ENCODE data around the gene SGSM1. TPM values are rescaled to one million over a fixed set of nuclear protein-coding genes. Genes with fewer than 3 reads are reported as not detected.
"Not testable (repeated sequence)": the region's sequence is repeated elsewhere in the genome, so short reads cannot be mapped to it uniquely, and the experiment has no call there.

The SGSM1 gene
- total RNA-seq, 1 experiment from 2014 or later = not detected

DNA sequence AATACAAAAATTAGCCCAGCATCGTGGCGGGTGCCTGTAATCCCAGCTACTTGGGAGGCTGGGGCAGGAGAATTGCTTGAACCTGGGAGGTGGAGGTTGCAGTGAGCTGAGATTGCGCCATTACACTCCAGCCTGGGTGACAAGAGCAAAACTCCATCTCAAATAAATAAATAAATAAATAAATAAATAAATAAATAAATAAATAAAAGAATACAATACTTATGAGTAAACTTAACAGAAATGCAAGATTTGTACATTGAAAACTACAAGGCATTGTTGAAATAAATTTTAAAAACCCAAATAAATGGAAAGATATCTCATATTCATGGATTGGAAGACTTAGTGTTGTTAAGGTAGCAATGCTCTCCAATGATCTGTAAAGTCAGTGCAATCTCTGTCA is 101.1 kb downstream of the SGSM1 start:
- H3K9me3 ChIP-seq, H3K27me3 ChIP-seq, H3K36me3 ChIP-seq, H3K4me3 ChIP-seq, DNase-seq: not testable (repeated sequence)

DNA sequence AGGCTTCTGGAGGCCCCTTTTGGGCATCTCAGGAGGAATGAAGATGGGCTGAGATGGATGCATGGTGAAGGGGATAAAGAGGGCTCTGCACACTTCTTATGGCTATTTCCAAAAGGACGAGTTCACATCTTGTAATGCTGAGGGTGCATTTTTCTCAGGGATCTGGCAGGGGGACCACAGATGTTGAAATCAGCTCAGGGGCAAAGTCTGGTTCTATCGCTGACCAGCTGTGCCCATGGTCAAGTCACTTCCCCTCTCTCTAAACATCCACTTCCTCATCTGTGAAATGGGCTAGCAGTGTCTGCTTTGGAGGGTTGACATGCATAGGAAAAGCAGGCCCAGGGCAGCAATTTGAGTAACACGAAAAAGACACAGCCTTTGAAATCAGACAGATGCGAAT is 114.0 kb downstream of the SGSM1 start:
- no peak for DNase-seq
- H3K27me3 ChIP-seq = no peaks in the 10 kb centered on the region
- no peaks in the 10 kb centered on the region for H3K36me3 ChIP-seq
- H3K9me3 ChIP-seq = no peaks in the 10 kb centered on the region
- H3K4me3 ChIP-seq = no peak overlapping the region

DNA sequence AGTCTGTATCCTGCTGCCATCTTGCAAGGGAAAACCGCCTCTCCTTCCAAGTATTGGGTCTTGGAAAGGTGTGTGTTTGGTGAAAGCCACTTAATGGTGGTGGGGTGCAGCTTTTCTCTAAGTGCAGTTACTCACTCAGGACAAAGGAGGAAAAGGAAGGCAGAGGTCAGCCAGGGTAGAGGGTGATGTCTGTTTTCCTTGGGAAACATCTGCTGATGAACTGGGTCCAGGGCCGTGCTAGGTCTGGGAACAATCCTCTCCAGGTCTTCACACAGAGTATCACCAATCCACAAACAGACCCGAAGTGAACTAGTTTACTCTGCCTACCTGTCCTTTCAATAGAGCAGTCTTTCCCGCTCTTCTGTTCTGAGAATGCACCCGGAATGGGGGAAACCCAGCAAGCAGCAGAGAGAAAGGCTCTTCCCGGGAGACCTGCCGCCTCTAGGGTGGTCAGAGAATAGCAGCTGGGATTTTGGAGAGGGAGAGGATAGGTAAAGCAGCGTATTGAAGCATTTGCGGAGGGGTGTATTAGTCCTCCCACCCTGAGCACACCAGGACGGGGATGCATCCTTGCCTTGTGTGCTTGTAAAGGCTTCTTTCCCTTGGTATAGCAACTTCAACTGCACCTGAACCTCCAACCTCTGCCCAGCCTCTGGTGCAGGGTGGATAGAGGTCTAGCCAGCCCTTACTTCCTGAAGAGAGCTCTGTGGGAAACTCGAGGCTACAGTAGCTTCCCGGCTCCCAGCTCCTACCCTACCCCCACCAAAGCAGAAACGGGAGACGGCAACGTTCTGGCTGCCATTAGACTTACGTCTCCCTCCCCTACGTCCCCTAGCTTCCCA is 119.8 kb downstream of the SGSM1 start:
- Histone ChIP-seq H3K4me3 (no peak overlapping the region), H3K36me3 (no peaks in the 10 kb centered on the region), H3K27me3 (no peaks in the 10 kb centered on the region), H3K9me3 (no peaks in the 10 kb centered on the region; the same call in 1 of the 2 replicates)
- no peak for DNase-seq

DNA sequence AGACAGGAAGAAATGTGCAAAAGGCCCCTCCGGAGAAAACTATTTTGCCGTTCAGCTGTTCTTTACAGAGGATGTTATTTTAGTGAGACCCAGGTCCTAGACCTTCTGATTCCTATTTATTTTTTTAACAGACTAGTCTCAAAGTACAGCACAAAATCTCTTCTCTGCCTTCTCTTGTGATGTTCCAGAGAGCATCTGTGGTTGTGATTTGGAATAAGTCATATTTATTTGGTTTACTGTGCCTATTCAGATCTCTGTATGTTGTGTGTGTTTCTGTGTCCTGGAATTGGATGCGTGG is 120.4 kb downstream of the SGSM1 start:
- H3K9me3 ChIP-seq = no peaks in the 10 kb centered on the region; the same call in 1 of the 2 replicates
- no peak overlapping the region for H3K4me3 ChIP-seq
- no peaks in the 10 kb centered on the region for H3K36me3 ChIP-seq
- H3K27me3 ChIP-seq = no peaks in the 10 kb centered on the region; the same call in 1 of the 2 replicates
- no peak for DNase-seq

GRCh38 chr22:24926849-24927579 is 121.0 kb downstream of the SGSM1 start:
- no peaks in the 10 kb centered on the region for H3K36me3 ChIP-seq
- H3K27me3 ChIP-seq = no peaks in the 10 kb centered on the region; the same call in 1 of the 2 replicates
- no peaks in the 10 kb centered on the region; the same call in 1 of the 2 replicates for H3K9me3 ChIP-seq
- DNase-seq = peak; percentile 43
- no peak overlapping the region for H3K4me3 ChIP-seq

DNA sequence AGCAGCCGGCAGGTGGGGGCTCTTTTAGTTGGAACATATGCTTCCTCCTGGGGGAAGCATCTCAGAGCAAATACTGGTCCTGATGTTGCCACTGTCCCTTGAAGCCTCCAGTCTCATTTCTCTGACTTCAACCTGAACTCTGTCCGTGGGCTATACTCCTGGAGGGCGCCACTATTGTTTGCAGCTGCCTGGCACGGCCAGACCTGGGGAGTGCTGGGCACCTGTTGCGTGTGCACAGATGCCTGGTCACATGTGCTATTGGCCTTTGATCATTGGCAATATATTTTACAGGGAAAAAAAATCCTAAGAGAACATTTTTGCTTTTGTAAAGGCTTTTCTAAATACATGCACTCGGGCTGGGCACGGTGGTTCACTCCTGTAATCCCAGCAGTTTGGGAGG is 122.3 kb downstream of the SGSM1 start:
- DNase-seq = no peak
- H3K9me3 ChIP-seq = no peaks in the 10 kb centered on the region; the same call in 1 of the 2 replicates
- H3K36me3 ChIP-seq = no peaks in the 10 kb centered on the region
- H3K27me3 ChIP-seq = no peaks in the 10 kb centered on the region; the same call in 1 of the 2 replicates
- H3K4me3 ChIP-seq = no peak overlapping the region

- DNase-seq = no peak
- no peaks in the 10 kb centered on the region; the same call in 1 of the 2 replicates for H3K9me3 ChIP-seq
Observed at GRCh38 chr22:24930678-24931077, 124.7 kb downstream of the SGSM1 start.

GRCh38 chr22:24935771-24936483 is 129.9 kb downstream of the SGSM1 start:
- H3K9me3 ChIP-seq = no peaks in the 10 kb centered on the region
- peaks cover 7% of the 10 kb centered on the region; the same call in 1 of the 2 replicates for H3K27me3 ChIP-seq
- H3K36me3 ChIP-seq = no peaks in the 10 kb centered on the region
- H3K4me3 ChIP-seq = no peak overlapping the region
- DNase-seq = no peak

More at GRCh38 chr22:24930678-24931077, 124.7 kb downstream of the SGSM1 start:
- Histone ChIP-seq H3K4me3 (no peak overlapping the region), H3K36me3 (no peaks in the 10 kb centered on the region), H3K27me3 (peaks cover 7% of the 10 kb centered on the region; the same call in 1 of the 2 replicates)

- Histone ChIP-seq H3K4me3 (no peak overlapping the region), H3K9me3 (no peaks in the 10 kb centered on the region), H3K36me3 (no peaks in the 10 kb centered on the region), H3K27me3 (peaks cover 7% of the 10 kb centered on the region; the same call in 1 of the 2 replicates)
- DNase-seq = no peak
Observed at GRCh38 chr22:24937114-24937513, 131.1 kb downstream of the SGSM1 start.

DNA sequence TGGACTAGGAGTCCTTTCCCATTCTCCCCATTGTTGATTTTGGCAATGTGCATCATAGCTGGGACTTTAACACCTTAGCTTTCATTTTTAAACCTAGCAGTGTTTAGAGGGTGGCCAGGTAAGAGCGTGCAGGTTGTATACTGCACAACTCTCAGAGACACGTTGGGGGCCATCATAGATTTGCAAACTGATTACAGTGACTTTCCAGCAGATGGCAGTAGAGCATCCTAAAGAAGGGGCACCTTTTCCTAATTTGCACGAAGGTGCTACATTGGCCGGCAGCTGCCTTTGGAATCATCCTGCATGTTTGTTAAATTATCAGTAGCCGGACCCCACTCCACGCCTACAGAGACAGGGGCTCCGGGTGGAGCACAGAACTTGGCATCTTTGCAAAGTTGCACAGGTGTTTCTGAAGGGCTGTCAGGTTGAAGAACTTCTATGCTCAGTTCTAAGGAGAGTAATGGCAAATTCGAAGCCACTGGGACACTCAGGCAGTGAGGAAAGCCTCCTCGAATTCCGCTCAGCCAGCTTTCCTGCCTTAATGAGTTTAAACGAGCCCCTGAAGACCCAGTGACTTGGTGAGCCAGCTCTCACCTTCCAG is 132.8 kb downstream of the SGSM1 start:
- Histone ChIP-seq H3K27me3 (peaks cover 7% of the 10 kb centered on the region; the same call in 1 of the 2 replicates), H3K9me3 (no peaks in the 10 kb centered on the region), H3K4me3 (no peak overlapping the region), H3K36me3 (no peaks in the 10 kb centered on the region)
- DNase-seq = no peak

- DNase-seq = no peak
- no peaks in the 10 kb centered on the region for H3K36me3 ChIP-seq
- H3K9me3 ChIP-seq = no peaks in the 10 kb centered on the region
- no peaks in the 10 kb centered on the region for H3K27me3 ChIP-seq
- no peak overlapping the region for H3K4me3 ChIP-seq
Observed at GRCh38 chr22:24942301-24942700, 136.3 kb downstream of the SGSM1 start.

- H3K36me3 ChIP-seq = no peaks in the 10 kb centered on the region
- no peak for DNase-seq
- H3K9me3 ChIP-seq = no peaks in the 10 kb centered on the region
- no peaks in the 10 kb centered on the region for H3K27me3 ChIP-seq
- H3K4me3 ChIP-seq = no peak overlapping the region
Observed at GRCh38 chr22:24944217-24944937, 138.4 kb downstream of the SGSM1 start.

- H3K4me3 ChIP-seq = no peak overlapping the region
- DNase-seq = no peak
- H3K36me3 ChIP-seq = no peaks in the 10 kb centered on the region
Observed at GRCh38 chr22:24945430-24945829, 139.4 kb downstream of the SGSM1 start.

DNA sequence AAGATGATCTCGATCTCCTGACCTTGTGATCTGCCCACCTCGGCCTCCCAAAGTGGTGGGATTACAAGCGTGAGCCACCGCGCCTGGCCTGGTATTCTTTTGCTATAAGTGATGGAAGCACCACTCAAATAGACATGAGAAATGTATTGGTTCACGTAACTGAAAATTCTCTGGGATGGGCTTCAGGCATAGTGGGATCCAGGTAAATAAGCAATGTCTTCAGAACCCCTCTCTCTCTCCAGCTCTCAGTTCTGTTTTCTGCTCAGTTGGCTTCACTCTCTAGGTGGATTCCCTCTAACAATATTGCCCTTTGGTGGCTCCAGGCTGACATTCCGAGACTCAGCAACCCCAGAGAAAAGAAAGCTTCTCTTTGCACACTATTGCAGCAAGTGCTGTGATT is 141.4 kb downstream of the SGSM1 start:
- Histone ChIP-seq H3K36me3 (no peaks in the 10 kb centered on the region), H3K27me3 (no peaks in the 10 kb centered on the region), H3K4me3 (no peak overlapping the region), H3K9me3 (no peaks in the 10 kb centered on the region)
- DNase-seq = no peak

More at GRCh38 chr22:24945430-24945829, 139.4 kb downstream of the SGSM1 start:
- Histone ChIP-seq H3K9me3 (no peaks in the 10 kb centered on the region), H3K27me3 (no peaks in the 10 kb centered on the region)

DNA sequence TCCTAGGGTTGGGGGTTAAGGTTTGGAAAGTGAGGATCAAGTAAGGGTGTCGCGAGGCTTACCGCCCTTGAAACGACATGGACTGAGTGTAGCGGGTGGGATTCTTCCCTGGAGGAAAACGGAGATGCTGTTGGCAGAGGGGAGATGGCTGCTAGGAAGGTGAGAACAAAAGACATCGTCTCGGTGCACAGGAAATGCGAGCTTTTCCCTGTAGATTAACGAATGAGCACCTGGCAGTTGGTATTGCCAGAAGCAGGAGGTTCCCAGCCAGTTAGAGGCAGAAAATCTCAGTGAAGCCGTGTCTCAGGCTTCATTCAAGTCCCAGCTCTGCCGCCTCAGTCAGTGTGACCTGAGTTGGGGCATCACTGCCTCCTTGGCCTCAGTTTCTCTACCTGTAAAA is 141.9 kb downstream of the SGSM1 start:
- no peaks in the 10 kb centered on the region for H3K36me3 ChIP-seq
- H3K9me3 ChIP-seq = no peaks in the 10 kb centered on the region
- DNase-seq = no peak
- no peak overlapping the region for H3K4me3 ChIP-seq
- H3K27me3 ChIP-seq = no peaks in the 10 kb centered on the region

All from MG63 (cell line).